Mesodermal cell (in vitro differentiated cells): ENCODE data around the gene ASB2.

Experiments used
- H3K27ac ChIP-seq: 2 replicates; pipeline ENCODE4 v1.7.0; 2013; ENCODE audit warnings: mild to moderate bottlenecking, low read depth, low read length, moderate library complexity; ENCODE audit not compliant: severe bottlenecking
- H3K36me3 ChIP-seq: 2 replicates; pipeline ENCODE4 v1.7.1; 2013; ENCODE audit warnings: mild to moderate bottlenecking, low read length, moderate library complexity; ENCODE audit not compliant: control insufficient read depth, insufficient read depth
- H3K4me1 ChIP-seq: one replicate; pipeline ENCODE4 v1.7.1; 2013; ENCODE audit warnings: mild to moderate bottlenecking, low read length; ENCODE audit not compliant: insufficient read depth, control insufficient read depth, poor library complexity, severe bottlenecking
- H3K4me3 ChIP-seq: 2 replicates; pipeline ENCODE4 v1.7.0; 2013; ENCODE audit warnings: low read length, control low read depth, mild to moderate bottlenecking; ENCODE audit not compliant: insufficient read depth, poor library complexity, severe bottlenecking; ENCODE audit errors: extremely low read depth
- H3K9me3 ChIP-seq: 2 replicates; pipeline ENCODE4 v1.7.1; 2013; ENCODE audit warnings: mild to moderate bottlenecking, low read length, moderate library complexity; ENCODE audit not compliant: control insufficient read depth
- WGBS, 2 experiments: methylation state at CpG; one replicate each; pipeline ENCODE4 v1.1.5; 2013; ENCODE audit warnings: missing lambda C conversion rate in 2 of 2; ENCODE audit not compliant: insufficient coverage in 2 of 2; 5-methylcytosine and 5-hydroxymethylcytosine counted together

Gene ASB2

DNA sequence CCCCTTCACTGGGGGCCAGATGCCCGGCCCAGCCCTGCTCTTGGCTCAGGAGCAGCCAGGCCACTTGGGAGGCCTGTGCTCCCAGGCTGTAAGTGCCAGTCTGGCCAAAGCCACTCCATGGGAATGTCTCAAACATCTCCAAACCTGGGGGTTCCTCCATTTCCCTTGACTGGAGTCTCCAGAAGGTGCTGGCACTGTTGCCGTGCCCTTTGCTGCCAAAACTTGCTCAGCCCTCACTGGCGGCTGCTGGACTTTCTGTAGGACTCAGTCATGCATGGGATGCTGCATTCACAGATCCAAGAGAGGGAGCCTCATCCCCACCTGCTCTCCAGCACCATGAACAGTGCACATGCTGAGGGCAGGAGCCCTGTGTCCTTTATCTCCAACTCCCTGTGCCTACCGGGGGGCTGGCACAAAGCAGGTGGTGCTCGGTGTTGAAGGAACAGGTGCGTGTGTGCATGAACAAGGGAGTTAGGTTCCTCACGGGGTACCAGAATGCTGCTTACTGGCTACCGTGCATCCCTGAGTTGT lies 40.1 kb upstream of the ASB2 start:
- Histone ChIP-seq H3K36me3 (no peaks in the 10 kb centered on the region), H3K9me3 (no peaks in the 10 kb centered on the region), H3K4me1 (peaks cover 2% of the 10 kb centered on the region), H3K4me3 (no peak overlapping the region), H3K27ac (no peak overlapping the region)
- WGBS, 2 experiments, result 88 to 90% methylated on average over 7 to 8 of the region's 8 CpGs

DNA sequence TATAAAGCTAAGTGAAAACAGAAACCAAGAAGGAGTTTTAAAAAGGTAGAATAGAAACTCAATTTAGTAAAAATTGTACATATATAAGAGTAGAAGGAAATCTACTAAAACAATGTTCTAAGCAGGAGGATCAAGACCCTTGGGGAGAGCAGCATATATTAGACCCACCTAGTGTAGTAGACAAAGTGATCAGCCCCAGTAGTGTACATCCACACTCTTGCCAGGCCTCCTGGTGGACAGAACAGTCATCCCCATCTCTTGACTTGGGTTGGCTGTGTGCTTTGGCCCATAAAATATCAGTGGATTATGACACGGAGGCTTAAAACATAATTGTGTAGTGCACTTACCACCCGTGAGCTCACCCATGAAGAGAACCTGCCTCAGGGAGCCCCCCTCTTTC lies 38.9 kb upstream of the ASB2 start:
- Histone ChIP-seq H3K9me3 (no peaks in the 10 kb centered on the region), H3K4me1 (peaks cover 5% of the 10 kb centered on the region), H3K27ac (no peak overlapping the region), H3K4me3 (no peak overlapping the region), H3K36me3 (no peaks in the 10 kb centered on the region)
- WGBS, 2 experiments, result 94% methylated on average over 2 of the region's 2 CpGs

DNA sequence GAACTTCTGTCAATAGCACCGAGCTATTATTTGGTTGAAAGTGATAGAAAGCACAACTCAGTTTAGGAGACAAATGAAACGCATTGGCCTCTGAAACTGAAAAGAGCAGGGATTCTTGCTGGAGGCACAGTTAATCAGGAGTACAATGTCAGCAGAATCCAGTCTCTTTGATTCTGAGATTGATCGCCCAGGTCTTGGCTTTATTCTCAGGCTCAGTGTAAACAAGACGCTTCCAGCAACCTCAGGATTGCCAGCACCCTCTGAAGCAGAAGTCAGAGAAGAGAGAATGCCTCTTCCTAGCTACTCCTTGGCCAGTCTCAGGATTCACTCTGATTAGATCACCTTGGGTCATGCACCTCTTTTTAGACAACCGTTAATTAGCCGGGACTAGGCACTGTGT lies 38.0 kb upstream of the ASB2 start:
- H3K36me3 ChIP-seq, result no peaks in the 10 kb centered on the region
- no peak overlapping the region for H3K27ac ChIP-seq
- H3K4me3 ChIP-seq, result no peak overlapping the region
- WGBS, 2 experiments, result 85 to 89% methylated on average over 6 of the region's 6 CpGs
- no peaks in the 10 kb centered on the region for H3K9me3 ChIP-seq
- peaks cover 8% of the 10 kb centered on the region for H3K4me1 ChIP-seq

GRCh38 chr14:94011795-94012194 lies 35.4 kb upstream of the ASB2 start:
- WGBS, 2 experiments, result 85 to 87% methylated on average over 2 of the region's 2 CpGs
- H3K36me3 ChIP-seq, result no peaks in the 10 kb centered on the region
- H3K9me3 ChIP-seq, result no peaks in the 10 kb centered on the region
- H3K27ac ChIP-seq, result no peak overlapping the region
- no peak overlapping the region for H3K4me3 ChIP-seq
- peaks cover 8% of the 10 kb centered on the region for H3K4me1 ChIP-seq

DNA sequence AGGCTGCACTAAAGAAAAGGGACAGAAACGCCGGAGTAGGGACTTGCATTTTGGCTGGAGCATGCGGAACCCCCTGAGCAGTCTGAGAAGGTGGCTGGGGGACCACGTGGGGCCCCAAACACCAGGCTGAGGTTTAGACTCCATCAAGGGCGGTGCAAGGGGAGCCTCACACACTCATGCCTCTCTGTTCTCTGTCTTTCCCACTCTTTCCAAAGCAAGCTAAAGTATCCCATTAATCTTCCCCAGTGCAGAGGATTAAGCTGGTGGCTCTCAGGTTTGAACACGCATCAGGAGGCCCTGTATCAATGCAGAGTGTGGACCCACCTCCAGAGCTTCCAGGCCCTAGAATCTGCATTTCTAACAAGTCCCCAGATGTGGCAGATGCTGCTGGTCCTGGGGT lies 34.3 kb upstream of the ASB2 start:
- Histone ChIP-seq H3K36me3 (no peaks in the 10 kb centered on the region), H3K4me3 (no peak overlapping the region), H3K27ac (no peak overlapping the region), H3K4me1 (peaks cover 8% of the 10 kb centered on the region), H3K9me3 (no peaks in the 10 kb centered on the region)
- WGBS, 2 experiments, result 81 to 92% methylated on average over 5 to 6 of the region's 6 CpGs

DNA sequence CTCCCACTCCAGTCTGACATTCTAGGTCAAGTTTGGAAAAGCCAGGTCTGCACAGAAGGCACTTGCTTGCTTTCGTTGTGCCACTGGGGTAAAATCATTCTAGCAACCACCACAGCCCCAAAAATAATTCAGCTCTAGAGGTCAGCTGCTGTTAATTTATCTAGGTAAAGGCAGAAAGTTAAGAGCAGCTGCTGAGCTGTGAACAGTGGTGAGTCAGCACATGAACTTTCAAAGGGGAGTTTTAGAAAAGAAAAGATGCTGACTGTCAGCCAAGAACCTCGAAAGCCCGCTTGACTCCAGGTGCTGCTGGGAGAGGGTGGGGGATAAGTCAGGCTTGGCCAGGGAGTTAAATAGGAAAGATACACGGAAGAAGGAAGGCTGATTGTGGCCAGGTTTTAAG lies 33.4 kb upstream of the ASB2 start:
- Histone ChIP-seq H3K9me3 (no peaks in the 10 kb centered on the region), H3K4me1 (peaks cover 8% of the 10 kb centered on the region), H3K4me3 (no peak overlapping the region), H3K36me3 (no peaks in the 10 kb centered on the region), H3K27ac (no peak overlapping the region)
- 49 to 61% methylated on average over 3 of the region's 4 CpGs for WGBS, 2 experiments

GRCh38 chr14:94008234-94008633 lies 31.9 kb upstream of the ASB2 start:
- WGBS, 2 experiments, result 86 to 89% methylated on average over 2 of the region's 3 CpGs
- Histone ChIP-seq H3K4me3 (no peak overlapping the region), H3K27ac (no peak overlapping the region), H3K9me3 (no peaks in the 10 kb centered on the region), H3K4me1 (peaks cover 8% of the 10 kb centered on the region), H3K36me3 (no peaks in the 10 kb centered on the region)

GRCh38 chr14:94005324-94006073 lies 29.1 kb upstream of the ASB2 start:
- no peaks in the 10 kb centered on the region for H3K9me3 ChIP-seq

GRCh38 chr14:94004015-94004414 lies 27.6 kb upstream of the ASB2 start:
- H3K4me1 ChIP-seq, result no peaks in the 10 kb centered on the region
- H3K4me3 ChIP-seq, result no peak overlapping the region
- H3K27ac ChIP-seq, result no peak overlapping the region
- H3K36me3 ChIP-seq, result no peaks in the 10 kb centered on the region
- H3K9me3 ChIP-seq, result no peaks in the 10 kb centered on the region
- 92 to 95% methylated on average over 6 to 8 of the region's 8 CpGs for WGBS, 2 experiments

More at GRCh38 chr14:94005324-94006073, 29.1 kb upstream of the ASB2 start:
- no peak overlapping the region for H3K4me3 ChIP-seq
- no peak overlapping the region for H3K27ac ChIP-seq
- 53 to 56% methylated on average over 6 to 12 of the region's 14 CpGs for WGBS, 2 experiments
- no peaks in the 10 kb centered on the region for H3K36me3 ChIP-seq
- H3K4me1 ChIP-seq, result peaks cover 3% of the 10 kb centered on the region

GRCh38 chr14:94003397-94003796 lies 27.0 kb upstream of the ASB2 start:
- 80 to 90% methylated on average over 3 to 4 of the region's 4 CpGs for WGBS, 2 experiments
- no peak overlapping the region for H3K4me3 ChIP-seq
- H3K4me1 ChIP-seq, result no peaks in the 10 kb centered on the region
- H3K36me3 ChIP-seq, result no peaks in the 10 kb centered on the region
- no peak overlapping the region for H3K27ac ChIP-seq
- no peaks in the 10 kb centered on the region for H3K9me3 ChIP-seq
